Endodermal cell (in vitro differentiated cells): ENCODE data around the gene STK38. TPM values are rescaled to one million over a fixed set of nuclear protein-coding genes. Genes with fewer than 3 reads are reported as not detected.
A peak's percentile ranks its signal among the peaks of the same experiment; 100 is the strongest.

Source experiments
- DNase-seq: peaks from one replicate; pipeline ENCODE4 v3.0.0-alpha.2; 2017
- H3K27ac ChIP-seq: 2 replicates; pipeline ENCODE4 v1.5.1; 2013; ENCODE audit warnings: mild to moderate bottlenecking, low read depth, low read length, moderate library complexity
- H3K27me3 ChIP-seq: 2 replicates; pipeline ENCODE4 v1.6.1; 2013; ENCODE audit warnings: mild to moderate bottlenecking, low read length, moderate library complexity; ENCODE audit not compliant: insufficient read depth, control insufficient read depth, poor library complexity, severe bottlenecking
- H3K36me3 ChIP-seq: 2 replicates; pipeline ENCODE4 v1.7.0; 2013; ENCODE audit warnings: mild to moderate bottlenecking, low read length, moderate library complexity; ENCODE audit not compliant: control insufficient read depth, insufficient read depth
- H3K4me1 ChIP-seq: one replicate; pipeline ENCODE4 v1.7.0; 2013; ENCODE audit warnings: low read length; ENCODE audit not compliant: control insufficient read depth, insufficient read depth
- H3K4me3 ChIP-seq: 2 replicates; pipeline ENCODE4 v1.5.1; 2013; ENCODE audit warnings: mild to moderate bottlenecking, low read length, moderate library complexity
- H3K9ac ChIP-seq: 2 replicates; pipeline ENCODE4 v1.6.1; 2013; ENCODE audit warnings: mild to moderate bottlenecking, low read length, moderate library complexity; ENCODE audit not compliant: poor library complexity, severe bottlenecking; ENCODE audit errors: extremely low read depth
- H3K9me3 ChIP-seq: 2 replicates; pipeline ENCODE4 v1.6.1; 2013; ENCODE audit warnings: mild to moderate bottlenecking, low read length, moderate library complexity; ENCODE audit not compliant: control insufficient read depth
- H3K27ac Mint-ChIP-seq: 2 replicates; pipeline ENCODE4 v1.8.0; 2020; ENCODE audit warnings: mixed read lengths
- H3K27me3 Mint-ChIP-seq: 2 replicates; pipeline ENCODE4 v1.8.0; 2021; ENCODE audit warnings: mild to moderate bottlenecking, mixed read lengths; ENCODE audit not compliant: insufficient read depth
- H3K36me3 Mint-ChIP-seq: 2 replicates; pipeline ENCODE4 v1.8.0; 2020; ENCODE audit warnings: low read depth, mixed read lengths
- H3K4me1 Mint-ChIP-seq: 2 replicates; pipeline ENCODE4 v1.8.0; 2020; ENCODE audit warnings: mixed read lengths
- H3K4me3 Mint-ChIP-seq: 2 replicates; pipeline ENCODE4 v1.8.0; 2020; ENCODE audit warnings: mild to moderate bottlenecking, moderate library complexity, mixed read lengths
- H3K9me3 Mint-ChIP-seq: 2 replicates; pipeline ENCODE4 v1.8.0; 2020; ENCODE audit warnings: mild to moderate bottlenecking, mixed read lengths
- WGBS, 2 experiments: methylation state at CpG; one replicate each; pipeline versions ENCODE4 v1.1.5 to v1.1.7; 2013; ENCODE audit warnings: missing lambda C conversion rate in 2 of 2, mixed read lengths in 1 of 2; ENCODE audit not compliant: insufficient coverage in 1 of 2, insufficient read length in 1 of 2; 5-methylcytosine and 5-hydroxymethylcytosine counted together
- total RNA-seq, 2 donors: library from RNA; stranded (reverse); fragmentation: NEBNext Ultra II Directional in 1 of 2; extraction: Animal tissue kit (Norgen Biotek cat#: 25700) in 1 of 2; gene quantifications; 2 replicates in 1 of 2; 3 replicates in 1 of 2; pipeline ENCODE4 v1.2.1, GENCODE V29; 2021
- TF ChIP-seq, protein P1 (sequence below): fragments of 200-600 bp; sonication (generic); conservative IDR thresholded peaks from 2 replicates; pipeline ENCODE4 v1.5.0; 2021; ENCODE audit warnings: antibody characterized with exemption, mild to moderate bottlenecking

STK38 gene
- total RNA-seq, 2 donors from 2014 or later: 35.2 to 38.3 TPM

DNA sequence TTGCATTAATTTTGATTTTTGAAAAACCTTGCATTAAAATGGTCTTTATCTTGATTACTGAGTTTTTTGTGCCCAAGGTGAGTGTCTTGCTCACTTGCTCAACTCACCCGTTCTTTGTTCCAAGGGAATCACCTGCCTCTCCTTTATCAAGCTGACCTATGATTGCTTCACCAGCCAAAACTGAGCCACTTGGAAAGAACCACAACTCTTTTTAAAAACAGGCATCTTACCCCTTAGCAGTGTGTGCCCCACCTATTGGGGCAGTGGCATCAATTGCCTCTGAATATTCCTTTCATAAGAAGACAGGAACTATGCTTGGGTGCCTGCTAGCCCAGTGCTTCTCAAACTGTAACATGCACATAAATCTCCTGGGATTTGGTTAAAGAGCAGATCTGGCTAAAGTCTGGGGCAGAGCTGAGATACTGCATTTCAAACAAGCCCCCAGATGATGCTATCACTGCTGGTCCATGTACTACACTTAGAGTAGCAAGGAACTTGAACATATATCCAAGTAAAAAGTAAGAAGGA is 3.3 kb upstream of the STK38 start:
- Histone ChIP-seq H3K4me1 (no peaks in the 10 kb centered on the region), H3K27me3 (no peaks in the 10 kb centered on the region), H3K36me3 (no peaks in the 10 kb centered on the region), H3K9me3 (no peaks in the 10 kb centered on the region), H3K4me3 (no peak overlapping the region), H3K27ac (no peak overlapping the region), H3K9ac (no peak overlapping the region)
- TF ChIP-seq, protein P1, sequence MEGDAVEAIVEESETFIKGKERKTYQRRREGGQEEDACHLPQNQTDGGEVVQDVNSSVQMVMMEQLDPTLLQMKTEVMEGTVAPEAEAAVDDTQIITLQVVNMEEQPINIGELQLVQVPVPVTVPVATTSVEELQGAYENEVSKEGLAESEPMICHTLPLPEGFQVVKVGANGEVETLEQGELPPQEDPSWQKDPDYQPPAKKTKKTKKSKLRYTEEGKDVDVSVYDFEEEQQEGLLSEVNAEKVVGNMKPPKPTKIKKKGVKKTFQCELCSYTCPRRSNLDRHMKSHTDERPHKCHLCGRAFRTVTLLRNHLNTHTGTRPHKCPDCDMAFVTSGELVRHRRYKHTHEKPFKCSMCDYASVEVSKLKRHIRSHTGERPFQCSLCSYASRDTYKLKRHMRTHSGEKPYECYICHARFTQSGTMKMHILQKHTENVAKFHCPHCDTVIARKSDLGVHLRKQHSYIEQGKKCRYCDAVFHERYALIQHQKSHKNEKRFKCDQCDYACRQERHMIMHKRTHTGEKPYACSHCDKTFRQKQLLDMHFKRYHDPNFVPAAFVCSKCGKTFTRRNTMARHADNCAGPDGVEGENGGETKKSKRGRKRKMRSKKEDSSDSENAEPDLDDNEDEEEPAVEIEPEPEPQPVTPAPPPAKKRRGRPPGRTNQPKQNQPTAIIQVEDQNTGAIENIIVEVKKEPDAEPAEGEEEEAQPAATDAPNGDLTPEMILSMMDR: no peak
- Mint-ChIP-seq H3K4me1 (peaks cover 10% of the 10 kb centered on the region), H3K36me3 (no peaks in the 10 kb centered on the region), H3K27me3 (peaks cover 5% of the 10 kb centered on the region), H3K4me3 (no peak overlapping the region), H3K27ac (no peak overlapping the region), H3K9me3 (no peaks in the 10 kb centered on the region)
- WGBS, 2 experiments: 93 to 100% methylated on average over 1 of the region's 1 CpG
- no peak for DNase-seq

DNA sequence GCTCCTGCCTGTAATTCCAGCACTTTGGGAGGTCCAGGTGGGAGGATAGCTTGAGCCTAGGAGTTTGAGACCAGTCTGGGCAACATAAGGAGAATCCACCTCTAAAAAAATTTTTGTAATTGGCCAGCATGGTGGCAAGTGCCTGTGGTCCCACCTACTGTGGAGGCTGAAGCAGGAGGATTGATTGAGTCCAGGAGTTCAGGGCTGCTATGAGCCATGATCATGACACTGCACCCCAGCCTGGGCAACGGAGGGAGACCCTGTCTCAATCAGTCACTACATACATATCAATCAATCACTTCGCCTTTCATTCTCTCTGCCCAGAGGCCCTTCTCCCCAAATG is 1.1 kb upstream of the STK38 start:
- no peaks in the 10 kb centered on the region for H3K9me3 Mint-ChIP-seq
- TF ChIP-seq, protein P1: no peak
- H3K4me3 ChIP-seq: no peak overlapping the region
- H3K4me1 Mint-ChIP-seq: peaks cover 18% of the 10 kb centered on the region
- no peaks in the 10 kb centered on the region for H3K27me3 ChIP-seq
- H3K9ac ChIP-seq: no peak overlapping the region
- H3K27me3 Mint-ChIP-seq: peaks cover 5% of the 10 kb centered on the region
- no peak for DNase-seq
- H3K4me1 ChIP-seq: peaks cover 5% of the 10 kb centered on the region
- peaks cover 11% of the 10 kb centered on the region for H3K36me3 ChIP-seq
- 94 to 95% methylated on average over 2 of the region's 2 CpGs for WGBS, 2 experiments
- no peak overlapping the region for H3K27ac Mint-ChIP-seq
- H3K4me3 Mint-ChIP-seq: no peak overlapping the region
- no peak overlapping the region for H3K27ac ChIP-seq
- H3K9me3 ChIP-seq: no peaks in the 10 kb centered on the region
- H3K36me3 Mint-ChIP-seq: peaks cover 9% of the 10 kb centered on the region

DNA sequence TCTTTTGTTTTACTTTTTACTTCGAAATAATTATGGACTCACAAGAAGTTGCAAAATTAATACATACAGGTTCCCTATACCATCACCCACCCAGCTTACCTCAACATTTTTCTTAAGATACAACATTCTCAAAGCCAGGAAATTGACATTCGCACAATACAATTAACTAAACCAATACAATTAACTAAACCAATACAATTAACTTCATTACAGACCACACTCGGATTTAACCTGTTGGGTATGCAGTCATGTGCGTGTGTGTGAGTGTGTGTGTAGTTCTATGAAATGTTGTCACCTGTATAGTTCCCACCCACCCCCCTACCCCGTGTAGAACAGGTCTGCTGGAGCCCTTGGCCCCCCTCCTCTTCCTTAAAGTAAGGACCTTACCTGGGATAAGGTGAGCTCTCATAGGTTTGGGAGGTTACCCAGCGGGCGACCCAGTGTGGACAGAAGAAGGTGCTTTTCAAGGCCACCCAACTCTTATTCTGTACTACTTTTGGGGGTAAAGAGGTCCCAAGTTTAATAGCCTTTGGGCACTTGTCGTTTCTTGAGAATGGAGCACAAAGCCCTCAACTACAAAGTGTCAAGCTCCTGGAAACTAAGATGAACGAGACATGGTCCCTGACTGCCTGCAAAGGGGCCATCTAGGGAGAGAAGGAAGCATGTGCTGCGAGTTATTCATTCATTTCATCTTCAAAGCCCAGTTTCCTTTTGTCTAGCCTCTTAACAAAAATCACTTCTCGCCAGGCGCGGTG is 544 bp upstream of the STK38 start:
- TF ChIP-seq, protein P1: no peak
- H3K9me3 Mint-ChIP-seq: no peaks in the 10 kb centered on the region
- H3K27ac Mint-ChIP-seq: peak overlapping the region; percentile 82
- H3K9me3 ChIP-seq: no peaks in the 10 kb centered on the region
- H3K27me3 ChIP-seq: no peaks in the 10 kb centered on the region
- peaks cover 5% of the 10 kb centered on the region for H3K4me1 ChIP-seq
- H3K27me3 Mint-ChIP-seq: peaks cover 5% of the 10 kb centered on the region
- peak overlapping the region; percentile 79 for H3K9ac ChIP-seq
- peaks cover 12% of the 10 kb centered on the region for H3K36me3 Mint-ChIP-seq
- no peak overlapping the region for H3K27ac ChIP-seq
- H3K36me3 ChIP-seq: peaks cover 13% of the 10 kb centered on the region
- 70 to 80% methylated on average over 7 to 11 of the region's 13 CpGs for WGBS, 2 experiments
- peaks cover 18% of the 10 kb centered on the region for H3K4me1 Mint-ChIP-seq
- H3K4me3 ChIP-seq: peak overlapping the region; percentile 97
- peak overlapping the region; percentile 99 for H3K4me3 Mint-ChIP-seq
- DNase-seq: peak; percentile 54
